NT2/D1 (cell line): ENCODE measurements around the gene PCDHGB3.
"Not testable (repeated sequence)": the region's sequence is repeated elsewhere in the genome, so short reads cannot be mapped to it uniquely, and the experiment has no call there.

Source experiments
- SUZ12 ChIP-seq: IDR thresholded peaks from 2 replicates; pipeline ENCODE4 v1.6.1; 2011; ENCODE audit not compliant: insufficient read length, insufficient read depth; ENCODE audit errors: extremely low read depth
- ZNF274 ChIP-seq: IDR thresholded peaks from 2 replicates; pipeline ENCODE4 v1.6.1; 2011; ENCODE audit warnings: mild to moderate bottlenecking, low read depth, low read length

DNA sequence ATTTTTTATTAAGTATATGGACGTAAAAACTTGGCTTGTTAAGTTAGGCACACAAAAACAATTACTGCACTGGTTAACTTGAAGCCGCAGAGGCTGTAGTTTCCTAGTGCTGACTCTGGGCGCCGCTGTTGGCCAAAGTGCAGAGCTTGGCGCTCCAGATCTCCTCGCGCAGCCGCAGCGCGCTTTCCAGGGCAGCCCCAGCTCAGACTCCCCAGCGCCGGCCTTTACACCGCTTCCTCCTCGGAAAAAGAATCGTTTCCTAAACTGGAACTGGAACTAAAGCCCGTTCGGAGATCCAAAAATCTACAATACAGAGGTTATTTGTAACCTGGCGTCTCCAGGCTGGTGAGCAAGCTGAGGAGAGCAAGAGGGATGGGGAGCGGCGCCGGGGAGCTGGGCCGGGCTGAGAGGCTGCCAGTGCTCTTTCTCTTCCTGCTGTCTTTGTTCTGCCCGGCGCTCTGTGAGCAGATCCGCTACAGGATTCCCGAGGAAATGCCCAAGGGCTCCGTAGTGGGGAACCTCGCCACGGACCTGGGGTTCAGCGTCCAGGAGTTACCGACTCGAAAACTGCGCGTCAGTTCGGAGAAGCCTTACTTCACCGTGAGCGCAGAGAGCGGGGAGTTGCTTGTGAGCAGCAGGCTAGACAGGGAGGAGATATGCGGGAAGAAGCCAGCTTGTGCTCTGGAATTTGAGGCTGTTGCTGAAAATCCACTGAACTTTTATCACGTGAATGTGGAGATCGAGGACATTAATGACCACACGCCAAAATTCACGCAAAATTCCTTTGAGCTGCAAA is 27.9 kb downstream of the PCDHGB3 start, which contains the start of gene PCDHGB5:
- TF ChIP-seq SUZ12, ZNF274: not testable (repeated sequence)
